Activated CD8-positive, alpha-beta memory T cell treated with anti-CD3 and anti-CD28 coated beads for 24 hours (primary cell): ENCODE measurements around the gene JAGN1.
"Not testable (repeated sequence)": the region's sequence is repeated elsewhere in the genome, so short reads cannot be mapped to it uniquely, and the experiment has no call there.

Experiments used
- DNase-seq: peaks from one replicate; pipeline ENCODE4 v3.0.0-alpha.2; 2020

The JAGN1 gene

DNA sequence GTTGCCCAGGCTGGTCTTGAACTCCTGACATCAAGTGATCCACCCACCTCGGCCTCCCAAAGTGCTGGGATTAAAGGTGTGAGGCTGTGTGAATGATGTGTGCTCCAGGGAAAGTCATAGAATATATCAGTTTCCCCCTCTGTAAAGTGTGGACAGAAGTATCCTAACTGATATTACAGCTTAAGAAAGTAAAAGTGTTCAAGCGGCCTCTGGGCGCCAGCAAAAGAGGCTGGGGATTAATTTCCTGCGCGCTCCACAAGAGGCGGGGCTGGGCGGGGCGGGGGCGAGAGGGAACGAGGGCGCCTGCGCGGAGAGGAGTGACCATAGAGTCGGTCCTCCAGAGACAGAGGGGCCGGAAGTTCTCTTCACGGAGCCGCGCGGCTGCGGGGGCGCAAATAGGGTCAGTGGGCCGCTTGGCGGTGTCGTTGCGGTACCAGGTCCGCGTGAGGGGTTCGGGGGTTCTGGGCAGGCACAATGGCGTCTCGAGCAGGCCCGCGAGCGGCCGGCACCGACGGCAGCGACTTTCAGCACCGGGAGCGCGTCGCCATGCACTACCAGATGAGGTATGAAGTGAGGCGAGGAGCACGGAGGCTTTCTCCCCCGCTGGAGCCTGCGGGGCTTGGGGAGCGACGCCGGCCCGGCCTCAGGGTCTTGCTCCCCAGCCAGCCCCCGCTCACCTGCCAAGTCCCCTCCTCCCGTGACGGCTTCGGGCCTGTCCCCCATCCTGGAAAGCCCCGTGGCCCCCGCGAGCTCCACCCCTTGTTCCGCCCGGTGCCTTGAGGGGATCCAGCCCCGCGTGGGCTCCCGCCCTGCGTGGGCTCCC, at the start of gene JAGN1:
JAGN1 (plus strand) TSS at position 362 of the 823 bp plus-strand sequence; CDS start at position 475, 113 bp downstream.
- peak; percentile 98 for DNase-seq

DNA sequence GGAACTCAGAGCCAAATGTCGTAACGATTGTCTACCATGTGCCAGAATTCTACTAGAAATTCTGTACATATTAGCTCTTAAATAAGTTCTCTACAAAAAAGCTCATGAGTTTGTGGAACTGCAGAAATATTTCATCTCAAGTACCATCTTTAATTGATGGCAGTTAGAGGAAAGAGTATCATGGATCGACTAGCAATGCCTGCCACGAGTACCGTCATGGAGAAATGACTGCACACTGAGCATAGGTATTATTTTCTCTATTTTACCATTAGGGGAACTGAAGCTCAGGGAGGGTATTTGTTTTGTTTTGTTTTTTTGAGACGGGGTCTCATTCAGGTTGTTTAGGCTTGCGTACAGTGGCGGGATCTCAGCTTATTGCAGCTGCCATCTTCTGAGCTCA, 49.4 kb upstream of the JAGN1 start:
- DNase-seq = no peak

DNA sequence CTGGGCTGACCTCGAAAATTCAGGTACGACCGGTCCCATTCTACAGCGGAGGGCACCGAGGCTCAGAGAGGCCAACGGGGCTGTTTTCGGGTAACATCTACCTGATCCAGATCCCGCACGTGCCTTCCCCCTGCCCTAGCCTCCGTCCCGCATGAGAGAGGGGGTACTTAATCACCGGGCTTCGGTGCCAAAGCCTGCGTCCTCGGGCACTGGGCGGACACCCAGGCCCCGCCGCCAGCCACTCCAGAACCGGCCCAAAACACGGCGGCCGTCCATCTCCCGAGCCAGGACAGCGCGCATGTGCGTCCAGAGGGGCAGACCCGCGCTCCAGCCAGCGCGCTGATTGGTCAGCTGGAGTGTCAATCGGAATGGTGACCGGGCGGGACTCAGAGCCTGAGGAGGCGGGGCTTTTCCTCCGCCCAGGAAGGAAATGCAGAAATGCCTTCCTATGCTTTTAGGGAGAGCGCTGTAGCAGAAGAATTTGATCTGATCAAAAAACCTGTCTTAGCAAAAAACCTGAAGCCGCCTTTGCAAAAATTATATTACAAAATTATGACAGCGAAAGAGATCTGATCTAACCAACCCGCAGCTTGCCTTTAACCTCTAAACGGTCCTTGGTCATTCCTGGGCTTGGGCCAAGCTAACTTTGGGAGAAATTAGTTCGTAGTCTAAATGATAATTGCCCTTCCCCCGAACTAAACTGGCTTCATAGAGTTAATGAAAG, 46.5 kb upstream of the JAGN1 start, which contains the start of gene RPUSD3:
RPUSD3 (minus strand) TSS at position 294 of the 724 bp plus-strand sequence; CDS start at position 276, 18 bp downstream.
- peak; percentile 100 for DNase-seq

DNA sequence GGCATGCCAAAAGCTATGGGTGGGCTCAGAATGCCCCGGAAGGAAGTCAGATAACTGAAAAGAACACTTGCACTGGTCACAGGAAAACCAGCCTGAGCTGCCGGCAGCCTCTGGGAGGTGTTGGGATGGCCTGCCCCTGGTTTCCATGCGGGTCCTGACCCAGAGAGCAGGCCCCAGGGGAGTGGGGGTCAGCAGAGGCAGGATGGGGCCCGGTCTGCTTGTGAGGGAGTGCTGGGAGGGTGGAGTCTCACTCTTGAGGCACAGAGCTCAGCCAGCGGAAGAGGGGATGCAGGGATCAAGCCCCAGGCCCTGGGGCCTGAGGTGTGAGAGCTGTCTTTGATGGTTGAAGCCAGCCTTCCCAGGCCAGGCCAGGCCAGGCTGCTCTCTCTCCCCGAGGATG, 44.2 kb upstream of the JAGN1 start:
- DNase-seq = no peak

DNA sequence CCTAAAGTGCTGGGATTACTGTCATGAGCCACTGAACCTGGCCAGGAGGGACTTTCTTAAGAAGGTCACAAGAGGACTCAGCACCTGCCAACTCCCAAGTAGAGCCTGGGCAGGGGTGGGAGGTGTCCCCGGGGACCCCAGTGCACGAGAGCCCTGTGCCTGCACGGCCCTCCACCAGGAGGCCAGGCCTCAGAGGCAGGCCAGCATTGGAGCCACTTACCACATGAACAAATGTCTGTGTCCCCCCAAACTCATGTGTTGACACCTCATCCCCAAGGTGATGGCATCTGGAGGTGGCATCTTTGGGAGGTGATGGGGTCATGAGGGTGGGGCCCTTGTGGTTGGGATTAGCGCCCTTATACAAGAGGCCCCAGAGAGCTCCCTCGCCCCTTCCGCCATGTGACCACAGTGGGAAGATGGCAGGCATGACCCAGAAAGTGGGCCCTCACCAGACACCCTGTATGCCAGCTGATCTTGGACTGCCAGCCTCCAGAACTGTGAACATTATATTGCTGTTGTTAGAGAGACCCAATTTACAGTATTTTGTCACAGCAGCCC, 43.4 kb upstream of the JAGN1 start:
- DNase-seq = no peak

DNA sequence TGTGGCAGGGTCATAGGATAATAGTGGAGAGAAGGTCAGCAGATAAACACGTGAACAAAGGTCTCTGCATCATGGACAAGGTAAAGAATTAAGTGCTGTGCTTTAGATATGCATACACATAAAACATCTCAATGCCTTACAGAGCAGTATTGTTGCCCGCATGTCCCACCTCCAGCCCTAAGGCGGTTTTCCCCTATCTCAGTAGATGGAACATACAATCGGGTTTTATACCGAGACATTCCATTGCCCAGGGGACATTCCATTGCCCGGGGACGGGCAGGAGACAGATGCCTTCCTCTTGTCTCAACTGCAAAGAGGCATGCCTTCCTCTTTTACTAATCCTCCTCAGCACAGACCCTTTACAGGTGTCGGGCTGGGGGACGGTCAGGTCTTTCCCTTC, 42.5 kb upstream of the JAGN1 start:
- DNase-seq = not testable (repeated sequence)

GRCh38 chr3:9848860-9849259, 41.5 kb upstream of the JAGN1 start:
- not testable (repeated sequence) for DNase-seq

GRCh38 chr3:9851383-9851782, 39.0 kb upstream of the JAGN1 start:
- DNase-seq = not testable (repeated sequence)

DNA sequence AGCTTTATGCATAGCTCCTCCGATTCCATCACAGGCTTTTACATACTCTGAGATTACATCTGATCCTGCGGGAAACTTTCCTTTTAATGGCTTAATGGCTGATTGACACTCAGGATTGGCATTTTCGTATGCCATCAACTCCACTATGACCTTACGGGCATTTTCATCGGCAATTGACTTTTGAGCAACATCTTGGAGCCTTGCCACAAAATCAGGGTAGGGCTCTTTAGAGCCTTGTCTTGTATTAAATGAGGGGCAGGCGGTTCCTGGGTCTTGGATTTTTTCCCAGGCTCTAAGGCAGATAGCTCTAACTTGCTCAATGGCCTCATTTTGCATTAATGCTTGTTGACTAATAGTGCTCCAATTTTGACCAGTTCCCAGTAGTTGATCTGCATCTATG, 38.5 kb upstream of the JAGN1 start:
- DNase-seq = not testable (repeated sequence)

DNA sequence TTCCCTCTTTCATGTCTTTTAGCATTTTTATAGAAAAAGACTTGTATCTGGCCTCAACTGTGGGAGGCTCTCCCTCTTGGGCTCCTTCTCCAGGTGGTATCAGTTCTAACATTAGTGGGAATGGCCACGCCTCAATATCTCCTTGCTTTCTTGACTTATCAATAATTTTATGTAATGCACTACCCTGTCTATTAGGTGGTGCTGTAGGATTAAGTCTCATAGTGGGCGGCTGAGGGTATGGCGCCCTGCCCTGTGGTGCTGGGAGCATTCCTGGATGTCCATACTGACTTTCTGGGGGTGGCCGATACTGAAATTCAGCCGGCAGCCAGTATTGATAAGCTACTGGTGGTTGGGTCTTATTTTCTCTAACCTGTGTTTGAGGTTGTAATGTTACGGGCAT, 37.9 kb upstream of the JAGN1 start:
- no peak for DNase-seq

DNA sequence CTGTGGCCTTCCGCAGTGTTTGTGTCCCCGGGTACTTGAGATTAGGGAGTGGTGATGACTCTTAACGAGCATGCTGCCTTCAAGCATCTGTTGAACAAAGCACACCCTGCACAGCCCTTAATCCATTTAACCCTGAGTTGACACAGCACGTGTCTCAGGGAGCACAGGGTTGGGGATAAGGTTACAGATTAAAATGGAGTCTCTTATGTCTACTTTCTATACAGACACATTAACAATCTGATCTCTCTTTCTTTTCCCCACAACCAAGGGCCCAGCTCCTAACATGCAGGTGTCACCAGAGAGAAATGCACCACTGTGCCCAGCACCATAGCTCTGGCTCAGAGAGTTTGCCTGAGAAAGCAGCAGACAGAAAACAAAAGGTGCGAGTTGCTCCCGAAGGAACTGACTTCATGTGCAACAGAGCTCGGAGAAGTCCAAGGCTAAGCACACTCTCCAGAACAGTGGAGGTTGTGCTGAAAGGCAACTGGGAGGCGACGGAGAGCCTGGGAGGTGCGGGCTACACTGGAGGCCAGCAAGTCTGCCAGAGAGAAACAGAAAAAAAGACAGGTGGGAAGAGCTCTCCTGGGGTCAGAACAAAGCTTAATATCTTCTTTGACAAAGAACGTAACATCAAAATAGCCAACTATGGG, 36.0 kb upstream of the JAGN1 start:
- DNase-seq = not testable (repeated sequence)

GRCh38 chr3:9855594-9855993, 34.8 kb upstream of the JAGN1 start:
- DNase-seq = no peak

GRCh38 chr3:9859530-9860025, 30.8 kb upstream of the JAGN1 start:
- DNase-seq = no peak

GRCh38 chr3:9861201-9861600, 29.2 kb upstream of the JAGN1 start:
- no peak for DNase-seq

GRCh38 chr3:9861626-9862130, 28.7 kb upstream of the JAGN1 start:
- no peak for DNase-seq

GRCh38 chr3:9862391-9863057, 27.9 kb upstream of the JAGN1 start:
- no peak for DNase-seq

DNA sequence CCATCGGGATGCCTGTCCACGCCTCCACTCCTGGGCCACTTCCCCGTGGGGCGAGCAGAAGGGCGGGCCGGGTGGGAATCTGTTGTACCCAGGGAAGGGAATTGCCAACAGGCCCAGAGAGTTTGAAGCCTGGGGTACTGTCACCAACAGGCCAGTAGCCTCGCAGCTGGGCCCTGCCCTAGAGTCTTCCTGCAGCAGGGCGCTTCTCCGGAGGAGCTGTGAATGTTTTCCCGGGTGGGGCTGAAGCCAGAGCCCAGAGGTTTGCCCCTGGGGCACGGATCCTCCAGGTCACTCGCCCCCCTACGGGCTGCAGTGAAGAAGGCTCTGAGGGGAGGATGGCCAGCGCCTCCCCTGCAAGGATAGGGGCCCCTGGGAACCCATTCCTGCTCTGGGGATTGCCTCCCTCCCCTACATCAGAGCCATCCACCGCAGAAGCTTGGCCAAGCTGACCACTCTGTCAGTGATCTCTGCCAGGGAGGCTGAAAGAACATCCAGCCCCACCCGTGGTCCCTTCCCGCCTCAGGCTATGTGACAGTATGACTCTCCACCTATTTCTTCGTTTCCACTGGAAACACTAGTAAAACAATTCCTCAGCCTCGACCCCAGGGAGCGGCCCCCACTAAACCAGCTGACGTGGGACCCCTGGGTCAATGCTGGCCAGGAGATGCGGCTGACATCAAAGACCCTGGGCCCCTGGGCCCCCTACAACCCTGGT, 27.2 kb upstream of the JAGN1 start:
- no peak for DNase-seq

- DNase-seq = no peak
Measured at GRCh38 chr3:9864200-9864927, 26.0 kb upstream of the JAGN1 start.

- not testable (repeated sequence) for DNase-seq
Measured at GRCh38 chr3:9865125-9865637, 25.2 kb upstream of the JAGN1 start.

- no peak for DNase-seq
Measured at GRCh38 chr3:9866639-9867038, 23.8 kb upstream of the JAGN1 start.

DNA sequence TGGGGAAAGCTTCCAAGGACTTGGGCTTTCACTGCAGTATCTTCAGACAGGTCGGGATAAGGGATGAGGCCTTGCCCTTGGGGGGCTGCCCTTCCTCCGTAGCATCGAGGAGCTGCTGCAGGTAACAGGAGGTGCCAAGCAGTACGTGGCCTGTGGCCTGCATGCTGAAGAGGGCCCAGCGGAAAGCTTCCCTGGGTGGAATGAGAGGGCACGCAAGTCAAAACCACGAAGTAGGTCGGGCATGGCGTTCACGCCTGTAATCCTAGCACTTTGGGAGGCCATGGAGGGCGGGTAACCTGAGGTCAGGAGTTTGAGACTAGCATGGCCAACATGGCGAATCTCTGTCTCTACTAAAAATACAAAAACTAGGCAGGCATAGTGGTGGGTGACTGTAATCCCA, 23.3 kb upstream of the JAGN1 start:
- DNase-seq = no peak
